ENCODE results near the gene SHCBP1. TPM values are rescaled to one million over a fixed set of nuclear protein-coding genes. Genes with fewer than 3 reads are reported as not detected.
A peak's percentile ranks its signal among the peaks of the same experiment; 100 is the strongest.

SHCBP1 gene
- total and polyA plus RNA-seq, 2 of the 13 experiments (the other 11 are each of a cell fraction or from before 2014, with no cell fraction given), result 15.7 to 33.0 TPM

DNA sequence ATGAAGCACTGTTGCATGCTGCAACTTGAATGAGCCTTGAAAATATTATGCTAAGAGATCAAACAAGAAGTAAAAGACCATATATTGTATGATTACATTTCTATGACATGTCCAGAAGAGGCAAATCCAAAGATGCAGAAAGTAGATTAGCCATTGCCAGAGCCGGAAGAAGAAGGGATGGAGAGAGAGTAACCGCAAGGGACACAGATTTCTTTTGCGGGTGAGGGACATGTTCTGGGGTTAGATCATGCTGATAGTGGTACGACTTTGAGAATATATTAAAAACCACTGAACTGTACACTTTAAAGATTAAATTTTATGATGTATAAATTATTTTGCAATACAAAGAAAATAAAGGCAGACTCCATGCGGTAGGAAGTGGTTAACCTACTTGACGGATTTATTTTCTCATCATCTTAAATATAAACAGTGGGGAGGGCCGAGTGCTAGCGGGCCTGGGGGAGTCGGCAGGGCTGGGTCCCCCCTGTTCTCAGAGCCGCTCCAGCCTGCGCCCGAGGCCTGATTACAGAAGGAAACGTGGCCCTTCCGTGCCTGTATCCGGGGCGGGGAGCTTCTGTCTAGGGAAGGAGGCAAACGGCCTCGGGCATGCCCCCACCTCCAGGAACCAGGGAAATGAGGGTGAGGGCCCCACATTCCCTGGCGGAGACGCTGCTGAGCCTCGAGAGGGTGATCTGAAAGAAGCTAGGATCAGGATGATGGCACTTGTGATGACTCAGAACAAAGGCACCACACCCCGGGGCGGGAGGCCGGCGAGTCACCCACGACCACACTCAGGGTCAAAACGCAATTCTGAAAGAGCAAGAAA, 48.0 kb downstream of the SHCBP1 start (continued):
- TF ChIP-seq, protein P1, sequence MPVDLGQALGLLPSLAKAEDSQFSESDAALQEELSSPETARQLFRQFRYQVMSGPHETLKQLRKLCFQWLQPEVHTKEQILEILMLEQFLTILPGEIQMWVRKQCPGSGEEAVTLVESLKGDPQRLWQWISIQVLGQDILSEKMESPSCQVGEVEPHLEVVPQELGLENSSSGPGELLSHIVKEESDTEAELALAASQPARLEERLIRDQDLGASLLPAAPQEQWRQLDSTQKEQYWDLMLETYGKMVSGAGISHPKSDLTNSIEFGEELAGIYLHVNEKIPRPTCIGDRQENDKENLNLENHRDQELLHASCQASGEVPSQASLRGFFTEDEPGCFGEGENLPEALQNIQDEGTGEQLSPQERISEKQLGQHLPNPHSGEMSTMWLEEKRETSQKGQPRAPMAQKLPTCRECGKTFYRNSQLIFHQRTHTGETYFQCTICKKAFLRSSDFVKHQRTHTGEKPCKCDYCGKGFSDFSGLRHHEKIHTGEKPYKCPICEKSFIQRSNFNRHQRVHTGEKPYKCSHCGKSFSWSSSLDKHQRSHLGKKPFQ (CRISPR knock-in tag; IDR thresholded peaks at IDR 0.05; ENCODE audit: insufficient replicate concordance), result no peak
- TF ChIP-seq, protein P2, sequence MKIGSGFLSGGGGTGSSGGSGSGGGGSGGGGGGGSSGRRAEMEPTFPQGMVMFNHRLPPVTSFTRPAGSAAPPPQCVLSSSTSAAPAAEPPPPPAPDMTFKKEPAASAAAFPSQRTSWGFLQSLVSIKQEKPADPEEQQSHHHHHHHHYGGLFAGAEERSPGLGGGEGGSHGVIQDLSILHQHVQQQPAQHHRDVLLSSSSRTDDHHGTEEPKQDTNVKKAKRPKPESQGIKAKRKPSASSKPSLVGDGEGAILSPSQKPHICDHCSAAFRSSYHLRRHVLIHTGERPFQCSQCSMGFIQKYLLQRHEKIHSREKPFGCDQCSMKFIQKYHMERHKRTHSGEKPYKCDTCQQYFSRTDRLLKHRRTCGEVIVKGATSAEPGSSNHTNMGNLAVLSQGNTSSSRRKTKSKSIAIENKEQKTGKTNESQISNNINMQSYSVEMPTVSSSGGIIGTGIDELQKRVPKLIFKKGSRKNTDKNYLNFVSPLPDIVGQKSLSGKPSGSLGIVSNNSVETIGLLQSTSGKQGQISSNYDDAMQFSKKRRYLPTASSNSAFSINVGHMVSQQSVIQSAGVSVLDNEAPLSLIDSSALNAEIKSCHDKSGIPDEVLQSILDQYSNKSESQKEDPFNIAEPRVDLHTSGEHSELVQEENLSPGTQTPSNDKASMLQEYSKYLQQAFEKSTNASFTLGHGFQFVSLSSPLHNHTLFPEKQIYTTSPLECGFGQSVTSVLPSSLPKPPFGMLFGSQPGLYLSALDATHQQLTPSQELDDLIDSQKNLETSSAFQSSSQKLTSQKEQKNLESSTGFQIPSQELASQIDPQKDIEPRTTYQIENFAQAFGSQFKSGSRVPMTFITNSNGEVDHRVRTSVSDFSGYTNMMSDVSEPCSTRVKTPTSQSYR (CRISPR knock-in tag; IDR thresholded peaks at IDR 0.05; ENCODE audit: borderline replicate concordance), result no peak
- no peak for TF ChIP-seq ZNF552 (CRISPR knock-in tag; IDR thresholded peaks at IDR 0.05; ENCODE audit: borderline replicate concordance)
- TF ChIP-seq KMT2A (CRISPR knock-in tag; IDR thresholded peaks at IDR 0.05), result no peak
- TF ChIP-seq MEIS1 (CRISPR knock-in tag; IDR thresholded peaks at IDR 0.05; ENCODE audit: borderline replicate concordance), result no peak
- TF ChIP-seq, protein P3, sequence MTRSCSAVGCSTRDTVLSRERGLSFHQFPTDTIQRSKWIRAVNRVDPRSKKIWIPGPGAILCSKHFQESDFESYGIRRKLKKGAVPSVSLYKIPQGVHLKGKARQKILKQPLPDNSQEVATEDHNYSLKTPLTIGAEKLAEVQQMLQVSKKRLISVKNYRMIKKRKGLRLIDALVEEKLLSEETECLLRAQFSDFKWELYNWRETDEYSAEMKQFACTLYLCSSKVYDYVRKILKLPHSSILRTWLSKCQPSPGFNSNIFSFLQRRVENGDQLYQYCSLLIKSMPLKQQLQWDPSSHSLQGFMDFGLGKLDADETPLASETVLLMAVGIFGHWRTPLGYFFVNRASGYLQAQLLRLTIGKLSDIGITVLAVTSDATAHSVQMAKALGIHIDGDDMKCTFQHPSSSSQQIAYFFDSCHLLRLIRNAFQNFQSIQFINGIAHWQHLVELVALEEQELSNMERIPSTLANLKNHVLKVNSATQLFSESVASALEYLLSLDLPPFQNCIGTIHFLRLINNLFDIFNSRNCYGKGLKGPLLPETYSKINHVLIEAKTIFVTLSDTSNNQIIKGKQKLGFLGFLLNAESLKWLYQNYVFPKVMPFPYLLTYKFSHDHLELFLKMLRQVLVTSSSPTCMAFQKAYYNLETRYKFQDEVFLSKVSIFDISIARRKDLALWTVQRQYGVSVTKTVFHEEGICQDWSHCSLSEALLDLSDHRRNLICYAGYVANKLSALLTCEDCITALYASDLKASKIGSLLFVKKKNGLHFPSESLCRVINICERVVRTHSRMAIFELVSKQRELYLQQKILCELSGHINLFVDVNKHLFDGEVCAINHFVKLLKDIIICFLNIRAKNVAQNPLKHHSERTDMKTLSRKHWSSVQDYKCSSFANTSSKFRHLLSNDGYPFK (CRISPR knock-in tag; IDR thresholded peaks at IDR 0.05; ENCODE audit: borderline replicate concordance), result 0 out of 2 replicates have a peak, but pooled peaks have one; percentile 57
- no peak for TF ChIP-seq ZNF558 (CRISPR knock-in tag; IDR thresholded peaks at IDR 0.05; ENCODE audit: borderline replicate concordance)
- TF ChIP-seq ZNF773 (CRISPR knock-in tag; IDR thresholded peaks at IDR 0.05; ENCODE audit: borderline replicate concordance), result no peak
- no peak for TF ChIP-seq PHF5A (CRISPR knock-in tag; IDR thresholded peaks at IDR 0.05; ENCODE audit: low read depth, unreplicated experiment)
- TF ChIP-seq JUND (CRISPR knock-in tag; IDR thresholded peaks at IDR 0.05), result peak; percentile 18; the same call in 1 of the 2 replicates
- TF ChIP-seq SIX1 (CRISPR knock-in tag; IDR thresholded peaks at IDR 0.05; ENCODE audit: borderline replicate concordance), result no peak
- TF ChIP-seq, protein P4, sequence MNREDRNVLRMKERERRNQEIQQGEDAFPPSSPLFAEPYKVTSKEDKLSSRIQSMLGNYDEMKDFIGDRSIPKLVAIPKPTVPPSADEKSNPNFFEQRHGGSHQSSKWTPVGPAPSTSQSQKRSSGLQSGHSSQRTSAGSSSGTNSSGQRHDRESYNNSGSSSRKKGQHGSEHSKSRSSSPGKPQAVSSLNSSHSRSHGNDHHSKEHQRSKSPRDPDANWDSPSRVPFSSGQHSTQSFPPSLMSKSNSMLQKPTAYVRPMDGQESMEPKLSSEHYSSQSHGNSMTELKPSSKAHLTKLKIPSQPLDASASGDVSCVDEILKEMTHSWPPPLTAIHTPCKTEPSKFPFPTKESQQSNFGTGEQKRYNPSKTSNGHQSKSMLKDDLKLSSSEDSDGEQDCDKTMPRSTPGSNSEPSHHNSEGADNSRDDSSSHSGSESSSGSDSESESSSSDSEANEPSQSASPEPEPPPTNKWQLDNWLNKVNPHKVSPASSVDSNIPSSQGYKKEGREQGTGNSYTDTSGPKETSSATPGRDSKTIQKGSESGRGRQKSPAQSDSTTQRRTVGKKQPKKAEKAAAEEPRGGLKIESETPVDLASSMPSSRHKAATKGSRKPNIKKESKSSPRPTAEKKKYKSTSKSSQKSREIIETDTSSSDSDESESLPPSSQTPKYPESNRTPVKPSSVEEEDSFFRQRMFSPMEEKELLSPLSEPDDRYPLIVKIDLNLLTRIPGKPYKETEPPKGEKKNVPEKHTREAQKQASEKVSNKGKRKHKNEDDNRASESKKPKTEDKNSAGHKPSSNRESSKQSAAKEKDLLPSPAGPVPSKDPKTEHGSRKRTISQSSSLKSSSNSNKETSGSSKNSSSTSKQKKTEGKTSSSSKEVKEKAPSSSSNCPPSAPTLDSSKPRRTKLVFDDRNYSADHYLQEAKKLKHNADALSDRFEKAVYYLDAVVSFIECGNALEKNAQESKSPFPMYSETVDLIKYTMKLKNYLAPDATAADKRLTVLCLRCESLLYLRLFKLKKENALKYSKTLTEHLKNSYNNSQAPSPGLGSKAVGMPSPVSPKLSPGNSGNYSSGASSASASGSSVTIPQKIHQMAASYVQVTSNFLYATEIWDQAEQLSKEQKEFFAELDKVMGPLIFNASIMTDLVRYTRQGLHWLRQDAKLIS (CRISPR knock-in tag; IDR thresholded peaks at IDR 0.05), result no peak
- no peak for TF ChIP-seq TBX2 (CRISPR knock-in tag; IDR thresholded peaks at IDR 0.05; ENCODE audit: borderline replicate concordance)
- peak; percentile 25; the same call in 1 of the 2 replicates for TF ChIP-seq GATAD2A (CRISPR knock-in tag; IDR thresholded peaks at IDR 0.05)
- TF ChIP-seq ZNF44 (CRISPR knock-in tag; IDR thresholded peaks at IDR 0.05), result 0 out of 2 replicates have a peak, but pooled peaks have one; percentile 70
- no peak for TF ChIP-seq SRF (IDR thresholded peaks at IDR 0.05; ENCODE audit: low read depth, low read length)

All from HepG2 (cell line).